HCT116 (cell line): ENCODE results near the gene FXYD6. TPM values are rescaled to one million over a fixed set of nuclear protein-coding genes. Genes with fewer than 3 reads are reported as not detected.

ENCODE experiments used
- ATAC-seq: fragments of 200-7000 bp; cut with Tn5 transposase; 2 replicates; pipeline ENCODE4 v1.9.1; 2020; ENCODE audit warnings: mild to moderate bottlenecking, moderate library complexity
- BruUV-seq: library from RNA; stranded (reverse); fragments of 400-500 nt; replicated peaks from 2 replicates; lab custom pipeline; 2021; lab: Mats Ljungman, UMichigan
- CTCF ChIA-PET: fragments of 300-600 bp; sonication (Branson Sonifier 250); formaldehyde crosslinking; loops from one replicate; lab custom pipeline; 2021; ENCODE audit warnings: antibody characterized with exemption; lab: Charles Lee
- POLR2A ChIA-PET: fragments of 300-600, 350-600 bp; sonication (Branson Sonifier 250); formaldehyde crosslinking; loops from one replicate; lab custom pipeline; 2021; ENCODE audit warnings: antibody characterized with exemption; lab: Charles Lee
- RAD21 ChIA-PET, 2 experiments: fragments of 300-600 bp; sonication (Branson Sonifier 250); formaldehyde crosslinking; loops; one replicate each; lab custom pipeline; 2023; ENCODE audit warnings: low total read pairs in 2 of 2; ENCODE audit not compliant: uncharacterized antibody in 2 of 2, unreplicated experiment in 2 of 2, low non-redundant PET in 1 of 2; lab: Charles Lee
- DNase-seq: peaks from one replicate; pipeline ENCODE4 v3.0.0-alpha.2; 2010; ENCODE audit warnings: low read depth, low spot score
- H2AFZ ChIP-seq: fragments of 200-600 bp; shearing (Covaris generic), sonication (generic); 2 replicates; pipeline ENCODE4 v1.6.1; 2017; ENCODE audit warnings: low read depth, mixed run types, mixed read lengths, antibody characterized with exemption, low read length; ENCODE audit not compliant: poor library complexity, severe bottlenecking
- H3K27ac ChIP-seq: 2 replicates; pipeline ENCODE4 v1.5.1; 2012; ENCODE audit warnings: low read depth, low read length
- H3K27me3 ChIP-seq: fragments of 200-600 bp; sonication (generic); 2 replicates; pipeline ENCODE4 v1.6.1; 2016; ENCODE audit warnings: mixed run types, low read length, mixed read lengths; ENCODE audit not compliant: insufficient read depth
- H3K36me3 ChIP-seq, 2 experiments: fragments of 200-500 bp in 1 of 2; fragments of 200-600 bp in 1 of 2; sonication (Bioruptor generic) in 1 of 2; sonication (generic) in 1 of 2; 2 replicates each; pipeline versions ENCODE4 v1.5.1 to v1.6.1; 2014 to 2016; ENCODE audit warnings: low read length in 2 of 2, inconsistent platforms in 1 of 2, mixed read lengths in 1 of 2, mixed run types in 1 of 2; ENCODE audit not compliant: insufficient read depth in 2 of 2, control insufficient read depth in 1 of 2
- H3K4me1 ChIP-seq, 2 experiments: fragments of 200-600 bp in 1 of 2; sonication (generic) in 1 of 2; 2 replicates each; pipeline versions ENCODE4 v1.5.1 to v1.6.1; 2012 to 2017; ENCODE audit warnings: low read length in 2 of 2, inconsistent platforms in 1 of 2, mild to moderate bottlenecking in 1 of 2, mixed read lengths in 1 of 2, mixed run types in 1 of 2, moderate library complexity in 1 of 2; ENCODE audit not compliant: insufficient read depth in 2 of 2, control insufficient read depth in 1 of 2
- H3K4me2 ChIP-seq: fragments of 200-600 bp; sonication (generic); 2 replicates; pipeline ENCODE4 v1.6.1; 2017; ENCODE audit warnings: mixed run types, low read length, mixed read lengths
- H3K4me3 ChIP-seq, 2 experiments: fragments of 200-600 bp in 1 of 2; sonication (generic) in 1 of 2; replicated peaks in 1 of 2; 2 replicates each; pipeline ENCODE4 v1.5.1; 2011 to 2016; ENCODE audit warnings: low read length in 2 of 2, control low read depth in 1 of 2, low read depth in 1 of 2, mild to moderate bottlenecking in 1 of 2, mixed read lengths in 1 of 2, mixed run types in 1 of 2
- H3K79me2 ChIP-seq: fragments of 200-600 bp; sonication (generic); 2 replicates; pipeline ENCODE4 v1.6.1; 2017; ENCODE audit warnings: mild to moderate bottlenecking, mixed run types, low read length, moderate library complexity, mixed read lengths; ENCODE audit not compliant: insufficient read depth
- H3K9ac ChIP-seq: fragments of 200-600 bp; sonication (generic); 2 replicates; pipeline ENCODE4 v1.6.1; 2016; ENCODE audit warnings: low read length, mixed read lengths
- H3K9me2 ChIP-seq: fragments of 200-600 bp; sonication (generic), shearing (Covaris generic); 2 replicates; pipeline ENCODE4 v1.6.1; 2017; ENCODE audit warnings: mixed run types, mild to moderate bottlenecking, moderate library complexity; ENCODE audit not compliant: insufficient read depth
- H3K9me3 ChIP-seq, 2 experiments: fragments of 200-500 bp in 1 of 2; fragments of 200-600 bp in 1 of 2; sonication (Bioruptor generic) in 1 of 2; sonication (generic) in 1 of 2; 2 replicates each; pipeline ENCODE4 v1.6.1; 2014 to 2017; ENCODE audit warnings: low read length in 2 of 2, mixed read lengths in 2 of 2, inconsistent platforms in 1 of 2, low read depth in 1 of 2, mild to moderate bottlenecking in 1 of 2, mixed run types in 1 of 2, moderate library complexity in 1 of 2; ENCODE audit not compliant: control insufficient read depth in 1 of 2, insufficient read depth in 1 of 2
- H4K20me1 ChIP-seq: fragments of 200-600 bp; sonication (generic), shearing (Covaris generic); 2 replicates; pipeline ENCODE4 v1.6.1; 2017; ENCODE audit warnings: mixed run types, mild to moderate bottlenecking, moderate library complexity; ENCODE audit not compliant: insufficient read depth
- CBX3 ChIP-seq: IDR thresholded peaks from 2 replicates; pipeline ENCODE4 v1.6.1; 2012; ENCODE audit warnings: low read depth
- ELF1 ChIP-seq: IDR thresholded peaks from 2 replicates; pipeline ENCODE4 v1.6.1; 2012; ENCODE audit warnings: low read depth, borderline replicate concordance
- EZH2 ChIP-seq: fragments of 200-600 bp; sonication (generic); IDR thresholded peaks from 2 replicates; pipeline ENCODE4 v1.6.1; 2017; ENCODE audit warnings: antibody characterized with exemption, mixed run types
- EZH2phosphoT487 ChIP-seq: fragments of 200-600 bp; IDR thresholded peaks from 2 replicates; pipeline ENCODE4 v1.6.1; 2018; ENCODE audit warnings: antibody characterized with exemption, borderline replicate concordance
- FOSL1 ChIP-seq: IDR thresholded peaks from 2 replicates; pipeline ENCODE4 v1.6.1; 2012; ENCODE audit warnings: low read depth
- JUND ChIP-seq: IDR thresholded peaks from 2 replicates; pipeline ENCODE4 v1.6.1; 2012
- POLR2A ChIP-seq: IDR thresholded peaks from 2 replicates; pipeline ENCODE4 v1.7.0; 2011; ENCODE audit warnings: borderline replicate concordance; ENCODE audit not compliant: insufficient read depth, insufficient read length; ENCODE audit errors: extremely low read depth
- POLR2AphosphoS5 ChIP-seq: IDR thresholded peaks from 2 replicates; pipeline ENCODE4 v1.6.1; 2011; ENCODE audit warnings: mild to moderate bottlenecking, low read depth, low read length, moderate library complexity
- RAD21 ChIP-seq: IDR thresholded peaks from 2 replicates; pipeline ENCODE4 v1.6.1; 2012; ENCODE audit warnings: low read depth, mild to moderate bottlenecking
- SIN3A ChIP-seq: IDR thresholded peaks from 2 replicates; pipeline ENCODE4 v1.6.1; 2012; ENCODE audit warnings: low read depth
- SP1 ChIP-seq: IDR thresholded peaks from 2 replicates; pipeline ENCODE4 v1.6.1; 2012; ENCODE audit warnings: low read depth
- SRF ChIP-seq: IDR thresholded peaks from 2 replicates; pipeline ENCODE4 v1.6.1; 2012; ENCODE audit warnings: low read depth
- YY1 ChIP-seq: IDR thresholded peaks from 2 replicates; pipeline ENCODE4 v1.6.1; 2011; ENCODE audit warnings: low read length, low read depth, moderate library complexity, mild to moderate bottlenecking; ENCODE audit not compliant: insufficient replicate concordance; ENCODE audit errors: extremely low read depth
- ZFX ChIP-seq: fragments of 450-650 bp; IDR thresholded peaks from 2 replicates; pipeline ENCODE4 v1.6.1; 2017
- ZNF274 ChIP-seq: fragments of 200-500 bp; sonication (Bioruptor generic); IDR thresholded peaks from 2 replicates; pipeline ENCODE4 v1.6.1; 2014; ENCODE audit warnings: mild to moderate bottlenecking, low read depth, low read length, inconsistent platforms
- intact Hi-C: fragments of 100-400 bp; cut with micrococcal nuclease; formaldehyde crosslinking; loops from 2 replicates; pipeline ENCODE4 v1.10.0; 2022
- total RNA-seq: library from RNA; stranded (reverse); gene quantifications from one replicate; pipeline ENCODE4 v1.2.1, GENCODE V29; 2021; ENCODE audit not compliant: unreplicated experiment
- TF ChIP-seq, protein P1 (sequence below): IDR thresholded peaks from 2 replicates; pipeline ENCODE4 v1.6.1; 2012
- TF ChIP-seq, protein P2 (sequence below), 3 experiments: fragments of 200-600 bp in 1 of 3; sonication (generic) in 1 of 3; IDR thresholded peaks in 2 of 3; conservative IDR thresholded peaks in 1 of 3; 2 replicates each; pipeline ENCODE4 v1.5.1; 2012 to 2017; ENCODE audit warnings: low read depth in 2 of 3, low read length in 2 of 3, antibody characterized with exemption in 1 of 3, borderline replicate concordance in 1 of 3, control low read depth in 1 of 3, mild to moderate bottlenecking in 1 of 3, mixed read lengths in 1 of 3, mixed run types in 1 of 3, moderate library complexity in 1 of 3; ENCODE audit not compliant: insufficient read depth in 1 of 3
- TF ChIP-seq, protein P3 (sequence below): IDR thresholded peaks from 2 replicates; pipeline ENCODE4 v1.6.1; 2012
- TF ChIP-seq, protein P4 (sequence below): IDR thresholded peaks from 2 replicates; pipeline ENCODE4 v1.6.1; 2012; ENCODE audit warnings: low read depth

Gene FXYD6
- total RNA-seq, 1 experiment from 2014 or later = 2.5 TPM

DNA sequence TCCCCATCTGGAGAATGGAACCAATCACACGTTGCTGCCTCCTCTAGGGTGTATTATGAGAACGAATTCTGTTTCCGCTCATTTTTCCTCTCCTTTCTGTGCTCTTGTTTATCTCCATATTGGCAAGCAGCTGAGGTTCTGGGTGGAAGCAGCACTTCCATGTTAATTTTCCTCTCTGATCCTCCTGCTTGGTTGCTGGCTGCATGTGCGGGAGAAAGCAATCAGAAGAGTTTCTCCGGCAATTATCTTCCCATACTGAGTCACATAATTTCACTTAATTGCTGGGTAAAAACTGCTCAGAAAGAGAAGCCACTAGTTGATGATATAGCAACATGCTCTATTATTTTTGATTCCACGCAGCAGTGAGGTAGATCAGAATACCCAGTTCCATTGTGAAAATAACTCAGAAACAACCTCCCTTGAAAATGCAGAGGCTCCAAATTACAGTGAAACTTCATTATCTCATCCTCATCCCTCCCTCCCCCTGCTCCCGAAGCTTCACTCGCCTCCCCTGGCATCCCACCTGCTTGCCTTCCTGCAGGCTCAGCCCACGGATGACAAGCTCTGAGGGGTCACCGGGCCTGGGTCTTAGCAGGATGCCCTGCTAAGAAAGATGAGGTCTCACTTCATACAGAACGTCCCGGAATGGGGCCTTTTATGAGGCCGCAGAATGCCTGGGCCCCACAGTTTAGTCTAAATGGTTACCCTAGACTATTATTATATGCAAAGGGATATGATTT, 20.4 kb downstream of the FXYD6 start:
- intact Hi-C loops = no loop called here

More for the DNA sequence above, 20.4 kb downstream of the FXYD6 start:
- ATAC-seq (no peak), DNase-seq (no peak)
- no peaks in the 10 kb centered on the region for H3K9me2 ChIP-seq
- no peaks in the 10 kb centered on the region for H3K27me3 ChIP-seq
- H3K36me3 ChIP-seq = no peaks in the 10 kb centered on the region
- no peaks in the 10 kb centered on the region for H3K79me2 ChIP-seq
- no peak overlapping the region for H3K4me3 ChIP-seq
- POLR2A ChIA-PET = no interaction called here
- H3K9me3 ChIP-seq = peaks cover 0 to 13% of the 10 kb centered on the region in 2 experiments; a peak in 1 of 4 replicates
- RAD21 ChIA-PET = no interaction called here
- no peak overlapping the region for H3K27ac ChIP-seq
- no peaks in the 10 kb centered on the region for H4K20me1 ChIP-seq
- no peak for TF ChIP-seq EZH2phosphoT487
- no peak for TF ChIP-seq POLR2A
- no peak for TF ChIP-seq FOSL1
- no peak for TF ChIP-seq ELF1
- TF ChIP-seq, protein P1, sequence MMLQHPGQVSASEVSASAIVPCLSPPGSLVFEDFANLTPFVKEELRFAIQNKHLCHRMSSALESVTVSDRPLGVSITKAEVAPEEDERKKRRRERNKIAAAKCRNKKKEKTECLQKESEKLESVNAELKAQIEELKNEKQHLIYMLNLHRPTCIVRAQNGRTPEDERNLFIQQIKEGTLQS = no peak
- no peak for TF ChIP-seq RAD21
- TF ChIP-seq SP1 = no peak
- no peak for TF ChIP-seq SIN3A
- no peak for TF ChIP-seq YY1
- TF ChIP-seq, protein P2, sequence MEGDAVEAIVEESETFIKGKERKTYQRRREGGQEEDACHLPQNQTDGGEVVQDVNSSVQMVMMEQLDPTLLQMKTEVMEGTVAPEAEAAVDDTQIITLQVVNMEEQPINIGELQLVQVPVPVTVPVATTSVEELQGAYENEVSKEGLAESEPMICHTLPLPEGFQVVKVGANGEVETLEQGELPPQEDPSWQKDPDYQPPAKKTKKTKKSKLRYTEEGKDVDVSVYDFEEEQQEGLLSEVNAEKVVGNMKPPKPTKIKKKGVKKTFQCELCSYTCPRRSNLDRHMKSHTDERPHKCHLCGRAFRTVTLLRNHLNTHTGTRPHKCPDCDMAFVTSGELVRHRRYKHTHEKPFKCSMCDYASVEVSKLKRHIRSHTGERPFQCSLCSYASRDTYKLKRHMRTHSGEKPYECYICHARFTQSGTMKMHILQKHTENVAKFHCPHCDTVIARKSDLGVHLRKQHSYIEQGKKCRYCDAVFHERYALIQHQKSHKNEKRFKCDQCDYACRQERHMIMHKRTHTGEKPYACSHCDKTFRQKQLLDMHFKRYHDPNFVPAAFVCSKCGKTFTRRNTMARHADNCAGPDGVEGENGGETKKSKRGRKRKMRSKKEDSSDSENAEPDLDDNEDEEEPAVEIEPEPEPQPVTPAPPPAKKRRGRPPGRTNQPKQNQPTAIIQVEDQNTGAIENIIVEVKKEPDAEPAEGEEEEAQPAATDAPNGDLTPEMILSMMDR (IDR thresholded peaks at IDR 0.05 in 2 of 3, conservative IDR thresholded peaks at IDR 0.05 in 1 of 3; ENCODE audit: borderline replicate concordance in 1 of 3, insufficient read depth in 1 of 3, low read depth in 2 of 3, low read length in 2 of 3) = no peak
- TF ChIP-seq, protein P3, sequence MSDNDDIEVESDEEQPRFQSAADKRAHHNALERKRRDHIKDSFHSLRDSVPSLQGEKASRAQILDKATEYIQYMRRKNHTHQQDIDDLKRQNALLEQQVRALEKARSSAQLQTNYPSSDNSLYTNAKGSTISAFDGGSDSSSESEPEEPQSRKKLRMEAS = no peak
- no peak for TF ChIP-seq ZFX
- TF ChIP-seq JUND = no peak
- TF ChIP-seq ZNF274 = no peak
- TF ChIP-seq SRF = no peak
- no peak for TF ChIP-seq EZH2
- TF ChIP-seq CBX3 = no peak
- TF ChIP-seq, protein P4, sequence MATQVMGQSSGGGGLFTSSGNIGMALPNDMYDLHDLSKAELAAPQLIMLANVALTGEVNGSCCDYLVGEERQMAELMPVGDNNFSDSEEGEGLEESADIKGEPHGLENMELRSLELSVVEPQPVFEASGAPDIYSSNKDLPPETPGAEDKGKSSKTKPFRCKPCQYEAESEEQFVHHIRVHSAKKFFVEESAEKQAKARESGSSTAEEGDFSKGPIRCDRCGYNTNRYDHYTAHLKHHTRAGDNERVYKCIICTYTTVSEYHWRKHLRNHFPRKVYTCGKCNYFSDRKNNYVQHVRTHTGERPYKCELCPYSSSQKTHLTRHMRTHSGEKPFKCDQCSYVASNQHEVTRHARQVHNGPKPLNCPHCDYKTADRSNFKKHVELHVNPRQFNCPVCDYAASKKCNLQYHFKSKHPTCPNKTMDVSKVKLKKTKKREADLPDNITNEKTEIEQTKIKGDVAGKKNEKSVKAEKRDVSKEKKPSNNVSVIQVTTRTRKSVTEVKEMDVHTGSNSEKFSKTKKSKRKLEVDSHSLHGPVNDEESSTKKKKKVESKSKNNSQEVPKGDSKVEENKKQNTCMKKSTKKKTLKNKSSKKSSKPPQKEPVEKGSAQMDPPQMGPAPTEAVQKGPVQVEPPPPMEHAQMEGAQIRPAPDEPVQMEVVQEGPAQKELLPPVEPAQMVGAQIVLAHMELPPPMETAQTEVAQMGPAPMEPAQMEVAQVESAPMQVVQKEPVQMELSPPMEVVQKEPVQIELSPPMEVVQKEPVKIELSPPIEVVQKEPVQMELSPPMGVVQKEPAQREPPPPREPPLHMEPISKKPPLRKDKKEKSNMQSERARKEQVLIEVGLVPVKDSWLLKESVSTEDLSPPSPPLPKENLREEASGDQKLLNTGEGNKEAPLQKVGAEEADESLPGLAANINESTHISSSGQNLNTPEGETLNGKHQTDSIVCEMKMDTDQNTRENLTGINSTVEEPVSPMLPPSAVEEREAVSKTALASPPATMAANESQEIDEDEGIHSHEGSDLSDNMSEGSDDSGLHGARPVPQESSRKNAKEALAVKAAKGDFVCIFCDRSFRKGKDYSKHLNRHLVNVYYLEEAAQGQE = no peak
- TF ChIP-seq POLR2AphosphoS5 = no peak
- H3K9ac ChIP-seq = no peak overlapping the region
- CTCF ChIA-PET = no interaction called here
- H2AFZ ChIP-seq = no peak overlapping the region
- H3K4me2 ChIP-seq = no peak overlapping the region
- H3K4me1 ChIP-seq = no peaks in the 10 kb centered on the region
- BruUV-seq = no TSS peak
